HEK293 (cell line): ENCODE measurements around the gene PHEX.

Experiments used
- CTCF ChIA-PET: fragments of 350-600 bp; formaldehyde crosslinking; extraction: SDS; loops from one replicate; lab custom pipeline; 2021; ENCODE audit warnings: antibody characterized with exemption; lab: Yijun Ruan, JAX
- POLR2A ChIA-PET: fragments of 300-600 bp; formaldehyde crosslinking; extraction: SDS; loops from one replicate; lab custom pipeline; 2020; ENCODE audit warnings: antibody characterized with exemption, inconsistent platforms; lab: Yijun Ruan, JAX
- H3K27ac ChIP-seq: fragments of 200-500 bp; sonication (Bioruptor generic); 2 replicates; pipeline ENCODE4 v1.5.1; 2014; ENCODE audit warnings: low read depth, low read length, control low read depth, inconsistent platforms; ENCODE audit errors: extremely low read depth
- H3K36me3 ChIP-seq, 2 experiments: fragments of 200-500 bp in 1 of 2; sonication (Bioruptor generic) in 1 of 2; 1 replicate in 1 of 2; 2 replicates in 1 of 2; pipeline ENCODE4 v1.5.1; 2014 to 2017; ENCODE audit warnings: inconsistent platforms in 2 of 2, low read length in 2 of 2; ENCODE audit not compliant: control insufficient read depth in 2 of 2, insufficient read depth in 1 of 2
- H3K4me1 ChIP-seq: fragments of 200-500 bp; sonication (Bioruptor generic); 2 replicates; pipeline ENCODE4 v1.5.1; 2014; ENCODE audit warnings: mild to moderate bottlenecking, low read length, inconsistent platforms; ENCODE audit not compliant: control insufficient read depth, insufficient read depth
- H3K4me3 ChIP-seq: 2 replicates; pipeline ENCODE4 v1.5.1; 2011; ENCODE audit warnings: low read depth, mild to moderate bottlenecking, control low read depth, low read length, moderate library complexity
- H3K9me3 ChIP-seq: fragments of 200-500 bp; sonication (Bioruptor generic); 2 replicates; pipeline ENCODE4 v1.5.1; 2014; ENCODE audit warnings: low read depth, low read length, inconsistent platforms; ENCODE audit not compliant: control insufficient read depth, insufficient read depth
- KLF7 ChIP-seq: fragments of 450-650 bp; formaldehyde crosslinking; IDR thresholded peaks from 2 replicates; pipeline ENCODE4 v1.5.1; 2016; ENCODE audit warnings: missing biosample characterization, missing genetic modification characterization, borderline replicate concordance
- OVOL3 ChIP-seq: fragments of 450-650 bp; formaldehyde crosslinking; IDR thresholded peaks from 2 replicates; pipeline ENCODE4 v1.5.1; 2016; ENCODE audit warnings: missing biosample characterization, missing genetic modification characterization
- ZBTB1 ChIP-seq: fragments of 450-650 bp; formaldehyde crosslinking; IDR thresholded peaks from 2 replicates; pipeline ENCODE4 v1.5.1; 2016; ENCODE audit warnings: missing biosample characterization, missing genetic modification characterization
- ZBTB21 ChIP-seq: fragments of 450-650 bp; formaldehyde crosslinking; IDR thresholded peaks from 2 replicates; pipeline ENCODE4 v1.5.1; 2017; ENCODE audit warnings: missing biosample characterization, missing genetic modification characterization
- ZNF175 ChIP-seq: fragments of 450-650 bp; formaldehyde crosslinking; IDR thresholded peaks from 2 replicates; pipeline ENCODE4 v1.5.1; 2016; ENCODE audit warnings: missing biosample characterization, missing genetic modification characterization
- ZNF292 ChIP-seq: fragments of 450-650 bp; formaldehyde crosslinking; IDR thresholded peaks from 2 replicates; pipeline ENCODE4 v1.5.1; 2016; ENCODE audit warnings: low read depth, missing biosample characterization, missing genetic modification characterization, borderline replicate concordance
- ZNF530 ChIP-seq: fragments of 450-650 bp; formaldehyde crosslinking; IDR thresholded peaks from 2 replicates; pipeline ENCODE4 v1.5.1; 2016; ENCODE audit warnings: low read depth, missing biosample characterization, missing genetic modification characterization
- ZNF544 ChIP-seq: fragments of 450-650 bp; formaldehyde crosslinking; IDR thresholded peaks from 2 replicates; pipeline ENCODE4 v1.5.0; 2017; ENCODE audit warnings: missing biosample characterization, missing genetic modification characterization
- ZNF654 ChIP-seq: fragments of 450-650 bp; formaldehyde crosslinking; IDR thresholded peaks from 2 replicates; pipeline ENCODE4 v1.5.1; 2016; ENCODE audit warnings: low read depth, missing biosample characterization, missing genetic modification characterization
- ZNF664 ChIP-seq: fragments of 450-650 bp; formaldehyde crosslinking; IDR thresholded peaks from 2 replicates; pipeline ENCODE4 v1.5.1; 2016; ENCODE audit warnings: missing biosample characterization, missing genetic modification characterization
- ZNF777 ChIP-seq: fragments of 450-650 bp; formaldehyde crosslinking; IDR thresholded peaks from 2 replicates; pipeline ENCODE4 v1.5.1; 2017; ENCODE audit warnings: missing biosample characterization, missing genetic modification characterization, borderline replicate concordance
- TF ChIP-seq, protein P1 (sequence below): fragments of 450-650 bp; formaldehyde crosslinking; IDR thresholded peaks from 2 replicates; pipeline ENCODE4 v1.5.1; 2017; ENCODE audit warnings: missing biosample characterization, missing genetic modification characterization
- TF ChIP-seq, protein P2 (sequence below): fragments of 450-650 bp; formaldehyde crosslinking; IDR thresholded peaks from 2 replicates; pipeline ENCODE4 v1.5.1; 2016; ENCODE audit warnings: missing biosample characterization, missing genetic modification characterization
- TF ChIP-seq, protein P3 (sequence below): fragments of 450-650 bp; formaldehyde crosslinking; IDR thresholded peaks from 2 replicates; pipeline ENCODE4 v1.5.1; 2017; ENCODE audit warnings: missing biosample characterization, missing genetic modification characterization
- TF ChIP-seq, protein P4 (sequence below): fragments of 450-650 bp; formaldehyde crosslinking; IDR thresholded peaks from 2 replicates; pipeline ENCODE4 v1.5.1; 2016; ENCODE audit warnings: missing biosample characterization, missing genetic modification characterization
- TF ChIP-seq, protein P5 (sequence below): fragments of 450-650 bp; formaldehyde crosslinking; IDR thresholded peaks from 2 replicates; pipeline ENCODE4 v1.5.1; 2016; ENCODE audit warnings: missing biosample characterization, missing genetic modification characterization
- TF ChIP-seq, protein P6 (sequence below): IDR thresholded peaks from 2 replicates; pipeline ENCODE4 v1.6.1; 2011; ENCODE audit warnings: mild to moderate bottlenecking, low read depth, low read length, borderline replicate concordance

Gene PHEX

DNA sequence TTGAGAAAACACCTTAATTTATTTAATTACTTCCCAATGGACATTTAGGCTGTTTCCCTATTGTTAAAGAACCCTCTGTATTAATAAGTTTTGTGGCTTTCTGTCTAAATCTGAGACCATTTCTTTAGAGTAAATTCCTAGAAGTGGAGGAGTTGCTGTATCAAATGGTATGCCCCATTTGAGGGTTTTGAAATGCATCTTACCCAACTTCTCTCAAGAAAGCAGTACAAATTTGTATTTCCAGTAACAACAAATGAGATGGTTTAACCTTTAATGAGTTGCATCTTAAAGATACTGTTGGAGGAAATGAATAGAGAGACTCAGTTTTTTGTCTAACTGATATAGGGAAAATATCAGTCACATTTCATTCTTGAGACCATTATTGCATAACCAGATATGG lies 170.1 kb downstream of the PHEX start:
- TF ChIP-seq, protein P1, sequence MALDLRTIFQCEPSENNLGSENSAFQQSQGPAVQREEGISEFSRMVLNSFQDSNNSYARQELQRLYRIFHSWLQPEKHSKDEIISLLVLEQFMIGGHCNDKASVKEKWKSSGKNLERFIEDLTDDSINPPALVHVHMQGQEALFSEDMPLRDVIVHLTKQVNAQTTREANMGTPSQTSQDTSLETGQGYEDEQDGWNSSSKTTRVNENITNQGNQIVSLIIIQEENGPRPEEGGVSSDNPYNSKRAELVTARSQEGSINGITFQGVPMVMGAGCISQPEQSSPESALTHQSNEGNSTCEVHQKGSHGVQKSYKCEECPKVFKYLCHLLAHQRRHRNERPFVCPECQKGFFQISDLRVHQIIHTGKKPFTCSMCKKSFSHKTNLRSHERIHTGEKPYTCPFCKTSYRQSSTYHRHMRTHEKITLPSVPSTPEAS (tag by site-specific recombination): no peak
- TF ChIP-seq ZBTB21 (no peak), ZNF544 (tag by site-specific recombination) (no peak), ZNF664 (tag by site-specific recombination) (no peak), ZNF292 (tag by site-specific recombination) (no peak), ZBTB1 (tag by site-specific recombination) (no peak)
- TF ChIP-seq, protein P2, sequence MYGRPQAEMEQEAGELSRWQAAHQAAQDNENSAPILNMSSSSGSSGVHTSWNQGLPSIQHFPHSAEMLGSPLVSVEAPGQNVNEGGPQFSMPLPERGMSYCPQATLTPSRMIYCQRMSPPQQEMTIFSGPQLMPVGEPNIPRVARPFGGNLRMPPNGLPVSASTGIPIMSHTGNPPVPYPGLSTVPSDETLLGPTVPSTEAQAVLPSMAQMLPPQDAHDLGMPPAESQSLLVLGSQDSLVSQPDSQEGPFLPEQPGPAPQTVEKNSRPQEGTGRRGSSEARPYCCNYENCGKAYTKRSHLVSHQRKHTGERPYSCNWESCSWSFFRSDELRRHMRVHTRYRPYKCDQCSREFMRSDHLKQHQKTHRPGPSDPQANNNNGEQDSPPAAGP (tag by site-specific recombination): no peak
- TF ChIP-seq, protein P3, sequence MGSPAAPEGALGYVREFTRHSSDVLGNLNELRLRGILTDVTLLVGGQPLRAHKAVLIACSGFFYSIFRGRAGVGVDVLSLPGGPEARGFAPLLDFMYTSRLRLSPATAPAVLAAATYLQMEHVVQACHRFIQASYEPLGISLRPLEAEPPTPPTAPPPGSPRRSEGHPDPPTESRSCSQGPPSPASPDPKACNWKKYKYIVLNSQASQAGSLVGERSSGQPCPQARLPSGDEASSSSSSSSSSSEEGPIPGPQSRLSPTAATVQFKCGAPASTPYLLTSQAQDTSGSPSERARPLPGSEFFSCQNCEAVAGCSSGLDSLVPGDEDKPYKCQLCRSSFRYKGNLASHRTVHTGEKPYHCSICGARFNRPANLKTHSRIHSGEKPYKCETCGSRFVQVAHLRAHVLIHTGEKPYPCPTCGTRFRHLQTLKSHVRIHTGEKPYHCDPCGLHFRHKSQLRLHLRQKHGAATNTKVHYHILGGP (tag by site-specific recombination): no peak
- TF ChIP-seq, protein P4, sequence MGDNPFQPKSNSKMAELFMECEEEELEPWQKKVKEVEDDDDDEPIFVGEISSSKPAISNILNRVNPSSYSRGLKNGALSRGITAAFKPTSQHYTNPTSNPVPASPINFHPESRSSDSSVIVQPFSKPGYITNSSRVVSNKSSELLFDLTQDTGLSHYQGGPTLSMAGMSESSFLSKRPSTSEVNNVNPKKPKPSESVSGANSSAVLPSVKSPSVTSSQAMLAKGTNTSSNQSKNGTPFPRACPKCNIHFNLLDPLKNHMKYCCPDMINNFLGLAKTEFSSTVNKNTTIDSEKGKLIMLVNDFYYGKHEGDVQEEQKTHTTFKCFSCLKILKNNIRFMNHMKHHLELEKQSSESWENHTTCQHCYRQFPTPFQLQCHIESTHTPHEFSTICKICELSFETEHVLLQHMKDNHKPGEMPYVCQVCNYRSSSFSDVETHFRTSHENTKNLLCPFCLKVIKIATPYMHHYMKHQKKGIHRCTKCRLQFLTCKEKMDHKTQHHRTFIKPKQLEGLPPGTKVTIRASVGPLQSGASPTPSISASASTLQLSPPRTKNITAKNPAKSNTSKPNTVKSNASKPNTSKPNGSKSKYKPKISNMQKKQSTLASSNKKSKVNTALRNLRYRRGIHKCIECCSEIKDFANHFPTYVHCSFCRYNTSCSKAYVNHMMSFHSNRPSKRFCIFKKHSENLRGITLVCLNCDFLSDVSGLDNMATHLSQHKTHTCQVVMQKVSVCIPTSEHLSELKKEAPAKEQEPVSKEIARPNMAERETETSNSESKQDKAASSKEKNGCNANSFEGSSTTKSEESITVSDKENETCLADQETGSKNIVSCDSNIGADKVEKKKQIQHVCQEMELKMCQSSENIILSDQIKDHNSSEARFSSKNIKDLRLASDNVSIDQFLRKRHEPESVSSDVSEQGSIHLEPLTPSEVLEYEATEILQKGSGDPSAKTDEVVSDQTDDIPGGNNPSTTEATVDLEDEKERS (tag by site-specific recombination): no peak
- no peak overlapping the region for H3K27ac ChIP-seq
- no peaks in the 10 kb centered on the region for H3K36me3 ChIP-seq
- ChIA-PET POLR2A (no interaction called here), CTCF (interaction anchor here (1.1 kb wide), 1 partner anchor 8 kb away, joined by 3 read pairs; no protein-coding TSS in a partner anchor)
- no peak overlapping the region for H3K4me3 ChIP-seq
- H3K4me1 ChIP-seq: no peaks in the 10 kb centered on the region
- H3K9me3 ChIP-seq: 0 out of 2 replicates have a peak, but pooled peaks cover 2% of the 10 kb centered on the region

DNA sequence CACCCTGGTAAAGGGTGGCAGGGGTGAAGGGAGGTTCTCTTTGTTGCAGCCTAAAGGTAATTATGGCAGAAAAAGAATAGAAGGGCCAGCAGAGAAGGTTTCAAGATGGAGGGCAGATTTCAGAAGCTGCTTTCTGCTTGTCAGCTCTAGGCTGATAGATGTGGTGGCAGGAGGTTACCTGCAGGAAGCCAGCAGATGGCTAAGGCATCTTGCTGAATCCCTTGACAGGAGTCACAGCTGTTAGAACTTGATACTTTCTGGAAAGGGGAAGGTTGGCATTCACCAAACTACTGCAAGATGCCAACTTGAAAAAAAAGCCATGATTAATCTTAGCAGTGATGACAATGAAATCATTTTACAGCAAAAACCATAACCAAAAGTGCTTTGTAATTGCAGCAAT lies 171.1 kb downstream of the PHEX start:
- no peaks in the 10 kb centered on the region for H3K4me1 ChIP-seq
- CTCF ChIA-PET: interaction anchor here (0.5 to 1.1 kb wide), 2 partner anchors 9 to 123 kb away, joined by 3 read pairs; no protein-coding TSS in a partner anchor

DNA sequence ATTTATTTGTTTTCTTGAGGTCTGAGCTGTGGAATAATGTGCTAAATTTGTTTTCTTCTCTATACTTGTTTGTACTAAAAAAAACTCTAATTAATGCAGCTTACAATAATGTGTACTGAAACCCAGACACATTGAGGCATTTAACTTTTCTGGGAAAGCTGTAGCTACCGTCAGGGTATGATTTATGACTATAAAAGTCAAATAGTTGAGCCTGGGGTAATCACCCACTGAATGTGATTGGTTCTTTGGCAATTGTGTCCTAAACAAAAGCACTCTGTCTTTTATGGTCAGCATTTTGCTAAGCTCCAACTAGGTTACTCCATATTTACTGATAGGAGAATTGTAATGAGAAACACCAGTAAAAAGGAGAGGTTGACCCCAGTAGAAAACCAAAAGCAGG lies 174.7 kb downstream of the PHEX start:
- ChIA-PET CTCF (interaction anchor here (0.6 kb wide), 2 partner anchors 9 to 1848 kb away, joined by 3 to 5 read pairs; no protein-coding TSS in a partner anchor), POLR2A (interaction anchor here (1.7 kb wide), 1 partner anchor 71 kb away, joined by 4 read pairs; no protein-coding TSS in a partner anchor)
- Histone ChIP-seq H3K9me3 (no peaks in the 10 kb centered on the region), H3K4me1 (no peaks in the 10 kb centered on the region), H3K4me3 (no peak overlapping the region), H3K27ac (no peak overlapping the region), H3K36me3 (no peaks in the 10 kb centered on the region)
- TF ChIP-seq ZNF530 (tag by site-specific recombination) (no peak), ZNF654 (tag by site-specific recombination) (no peak), OVOL3 (tag by site-specific recombination) (no peak), KLF7 (tag by site-specific recombination) (no peak), ZNF175 (tag by site-specific recombination) (no peak)
- TF ChIP-seq, protein P5, sequence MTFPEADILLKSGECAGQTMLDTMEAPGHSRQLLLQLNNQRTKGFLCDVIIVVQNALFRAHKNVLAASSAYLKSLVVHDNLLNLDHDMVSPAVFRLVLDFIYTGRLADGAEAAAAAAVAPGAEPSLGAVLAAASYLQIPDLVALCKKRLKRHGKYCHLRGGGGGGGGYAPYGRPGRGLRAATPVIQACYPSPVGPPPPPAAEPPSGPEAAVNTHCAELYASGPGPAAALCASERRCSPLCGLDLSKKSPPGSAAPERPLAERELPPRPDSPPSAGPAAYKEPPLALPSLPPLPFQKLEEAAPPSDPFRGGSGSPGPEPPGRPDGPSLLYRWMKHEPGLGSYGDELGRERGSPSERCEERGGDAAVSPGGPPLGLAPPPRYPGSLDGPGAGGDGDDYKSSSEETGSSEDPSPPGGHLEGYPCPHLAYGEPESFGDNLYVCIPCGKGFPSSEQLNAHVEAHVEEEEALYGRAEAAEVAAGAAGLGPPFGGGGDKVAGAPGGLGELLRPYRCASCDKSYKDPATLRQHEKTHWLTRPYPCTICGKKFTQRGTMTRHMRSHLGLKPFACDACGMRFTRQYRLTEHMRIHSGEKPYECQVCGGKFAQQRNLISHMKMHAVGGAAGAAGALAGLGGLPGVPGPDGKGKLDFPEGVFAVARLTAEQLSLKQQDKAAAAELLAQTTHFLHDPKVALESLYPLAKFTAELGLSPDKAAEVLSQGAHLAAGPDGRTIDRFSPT (tag by site-specific recombination): no peak
- TF ChIP-seq, protein P3 (tag by site-specific recombination): no peak
- TF ChIP-seq, protein P1 (tag by site-specific recombination): no peak
- TF ChIP-seq, protein P6, sequence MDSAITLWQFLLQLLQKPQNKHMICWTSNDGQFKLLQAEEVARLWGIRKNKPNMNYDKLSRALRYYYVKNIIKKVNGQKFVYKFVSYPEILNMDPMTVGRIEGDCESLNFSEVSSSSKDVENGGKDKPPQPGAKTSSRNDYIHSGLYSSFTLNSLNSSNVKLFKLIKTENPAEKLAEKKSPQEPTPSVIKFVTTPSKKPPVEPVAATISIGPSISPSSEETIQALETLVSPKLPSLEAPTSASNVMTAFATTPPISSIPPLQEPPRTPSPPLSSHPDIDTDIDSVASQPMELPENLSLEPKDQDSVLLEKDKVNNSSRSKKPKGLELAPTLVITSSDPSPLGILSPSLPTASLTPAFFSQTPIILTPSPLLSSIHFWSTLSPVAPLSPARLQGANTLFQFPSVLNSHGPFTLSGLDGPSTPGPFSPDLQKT: no peak

More for the DNA sequence above, 171.1 kb downstream of the PHEX start:
- Histone ChIP-seq H3K27ac (no peak overlapping the region), H3K4me3 (no peak overlapping the region), H3K36me3 (no peaks in the 10 kb centered on the region), H3K9me3 (0 out of 2 replicates have a peak, but pooled peaks cover 2% of the 10 kb centered on the region)
- no peak for TF ChIP-seq ZNF777
- POLR2A ChIA-PET: no interaction called here
